Ishikawa (cell line): ENCODE measurements around the gene OR2V1.
A peak's percentile ranks its signal among the peaks of the same experiment; 100 is the strongest.

ENCODE experiments used
- CEBPB ChIP-seq: IDR thresholded peaks from 2 replicates; pipeline ENCODE4 v1.6.1; 2012
- CREB1 ChIP-seq: IDR thresholded peaks from 2 replicates; pipeline ENCODE4 v1.6.1; 2012; ENCODE audit warnings: low read depth
- EGR1 ChIP-seq: IDR thresholded peaks from 2 replicates; pipeline ENCODE4 v1.6.1; 2012
- EP300 ChIP-seq: IDR thresholded peaks from 2 replicates; pipeline ENCODE4 v1.6.1; 2012; ENCODE audit warnings: borderline replicate concordance
- FOXM1 ChIP-seq: IDR thresholded peaks from 2 replicates; pipeline ENCODE4 v1.6.1; 2012; ENCODE audit warnings: low read depth, borderline replicate concordance
- NFIC ChIP-seq: IDR thresholded peaks from 2 replicates; pipeline ENCODE4 v1.6.1; 2012
- RAD21 ChIP-seq: IDR thresholded peaks from 2 replicates; pipeline ENCODE4 v1.6.1; 2012; ENCODE audit warnings: low read depth
- TAF1 ChIP-seq: IDR thresholded peaks from 2 replicates; pipeline ENCODE4 v1.6.1; 2012; ENCODE audit warnings: low read depth, mild to moderate bottlenecking
- TCF12 ChIP-seq: IDR thresholded peaks from 2 replicates; pipeline ENCODE4 v1.6.1; 2012; ENCODE audit warnings: low read depth
- TEAD4 ChIP-seq: IDR thresholded peaks from 2 replicates; pipeline ENCODE4 v1.6.1; 2012
- YY1 ChIP-seq: IDR thresholded peaks from 2 replicates; pipeline ENCODE4 v1.6.1; 2012; ENCODE audit warnings: low read depth
- ZBTB7A ChIP-seq: IDR thresholded peaks from 2 replicates; pipeline ENCODE4 v1.6.1; 2012; ENCODE audit warnings: low read depth
- TF ChIP-seq, protein P1 (sequence below): IDR thresholded peaks from 2 replicates; pipeline ENCODE4 v1.6.1; 2012
- TF ChIP-seq, protein P2 (sequence below): IDR thresholded peaks from 2 replicates; pipeline ENCODE4 v1.6.1; 2012; ENCODE audit warnings: low read depth, mild to moderate bottlenecking
- TF ChIP-seq, protein P3 (sequence below): IDR thresholded peaks from 2 replicates; pipeline ENCODE4 v1.6.1; 2012

Gene OR2V1

DNA sequence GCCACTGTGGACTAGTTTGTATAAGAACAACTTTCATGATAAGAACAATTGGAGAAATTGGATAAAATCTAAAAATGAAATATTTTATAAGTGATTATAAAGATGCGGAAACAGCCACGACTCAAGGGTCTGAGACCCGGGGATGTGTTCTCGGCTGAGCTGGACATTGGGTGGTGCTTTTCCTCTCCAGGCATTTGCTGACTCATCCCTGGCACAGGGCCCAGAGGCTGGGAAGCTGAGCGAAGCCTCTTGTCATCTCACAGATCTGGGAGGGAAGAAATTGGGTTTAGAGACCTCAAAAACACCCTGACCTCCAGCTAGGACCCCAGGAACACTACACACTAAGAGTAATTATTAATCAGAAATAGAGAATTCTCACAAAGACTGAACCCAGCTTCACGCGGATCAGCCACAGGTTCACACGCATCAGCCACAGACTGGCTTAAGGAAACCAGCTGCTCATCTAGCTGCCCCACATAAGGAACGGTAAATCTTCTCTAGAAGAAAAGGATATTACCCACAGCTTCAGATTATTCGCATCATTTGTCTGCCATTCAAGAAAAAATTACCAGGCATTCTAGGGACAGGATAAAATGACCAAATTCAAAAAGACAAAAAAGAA lies 2.8 kb upstream of the OR2V1 start:
- TF ChIP-seq EGR1: no peak
- no peak for TF ChIP-seq TEAD4
- 0 out of 2 replicates have a peak, but pooled peaks have one; percentile 31 for TF ChIP-seq NFIC
- no peak for TF ChIP-seq EP300
- no peak for TF ChIP-seq ZBTB7A

DNA sequence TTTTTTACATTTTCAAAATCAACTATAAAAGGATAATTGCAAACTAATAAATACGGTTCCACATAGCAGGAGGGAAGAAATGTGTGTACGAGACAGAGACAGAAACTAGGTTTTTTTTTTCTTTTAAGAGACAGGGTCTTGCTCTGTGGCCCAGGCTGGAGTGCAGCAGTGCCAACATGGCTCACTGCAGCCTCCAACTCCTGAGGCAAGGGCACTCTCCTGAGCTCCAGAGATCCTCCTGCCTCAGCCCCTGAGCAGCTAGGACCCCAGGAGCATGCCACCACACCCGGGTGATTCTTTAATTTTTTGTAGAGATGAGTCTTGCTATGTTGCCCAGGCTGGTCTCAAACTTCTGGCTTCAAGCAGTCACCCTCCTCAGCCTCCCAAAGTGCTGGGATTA lies 2.1 kb upstream of the OR2V1 start:
- no peak for TF ChIP-seq RAD21
- TF ChIP-seq ZBTB7A: no peak
- no peak for TF ChIP-seq CEBPB
- TF ChIP-seq YY1: no peak
- no peak for TF ChIP-seq EGR1
- no peak for TF ChIP-seq TAF1
- TF ChIP-seq, protein P1, sequence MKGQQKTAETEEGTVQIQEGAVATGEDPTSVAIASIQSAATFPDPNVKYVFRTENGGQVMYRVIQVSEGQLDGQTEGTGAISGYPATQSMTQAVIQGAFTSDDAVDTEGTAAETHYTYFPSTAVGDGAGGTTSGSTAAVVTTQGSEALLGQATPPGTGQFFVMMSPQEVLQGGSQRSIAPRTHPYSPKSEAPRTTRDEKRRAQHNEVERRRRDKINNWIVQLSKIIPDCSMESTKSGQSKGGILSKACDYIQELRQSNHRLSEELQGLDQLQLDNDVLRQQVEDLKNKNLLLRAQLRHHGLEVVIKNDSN: no peak
- TF ChIP-seq CREB1: no peak
- no peak for TF ChIP-seq TEAD4
- no peak for TF ChIP-seq TCF12
- TF ChIP-seq EP300: no peak
- TF ChIP-seq, protein P2, sequence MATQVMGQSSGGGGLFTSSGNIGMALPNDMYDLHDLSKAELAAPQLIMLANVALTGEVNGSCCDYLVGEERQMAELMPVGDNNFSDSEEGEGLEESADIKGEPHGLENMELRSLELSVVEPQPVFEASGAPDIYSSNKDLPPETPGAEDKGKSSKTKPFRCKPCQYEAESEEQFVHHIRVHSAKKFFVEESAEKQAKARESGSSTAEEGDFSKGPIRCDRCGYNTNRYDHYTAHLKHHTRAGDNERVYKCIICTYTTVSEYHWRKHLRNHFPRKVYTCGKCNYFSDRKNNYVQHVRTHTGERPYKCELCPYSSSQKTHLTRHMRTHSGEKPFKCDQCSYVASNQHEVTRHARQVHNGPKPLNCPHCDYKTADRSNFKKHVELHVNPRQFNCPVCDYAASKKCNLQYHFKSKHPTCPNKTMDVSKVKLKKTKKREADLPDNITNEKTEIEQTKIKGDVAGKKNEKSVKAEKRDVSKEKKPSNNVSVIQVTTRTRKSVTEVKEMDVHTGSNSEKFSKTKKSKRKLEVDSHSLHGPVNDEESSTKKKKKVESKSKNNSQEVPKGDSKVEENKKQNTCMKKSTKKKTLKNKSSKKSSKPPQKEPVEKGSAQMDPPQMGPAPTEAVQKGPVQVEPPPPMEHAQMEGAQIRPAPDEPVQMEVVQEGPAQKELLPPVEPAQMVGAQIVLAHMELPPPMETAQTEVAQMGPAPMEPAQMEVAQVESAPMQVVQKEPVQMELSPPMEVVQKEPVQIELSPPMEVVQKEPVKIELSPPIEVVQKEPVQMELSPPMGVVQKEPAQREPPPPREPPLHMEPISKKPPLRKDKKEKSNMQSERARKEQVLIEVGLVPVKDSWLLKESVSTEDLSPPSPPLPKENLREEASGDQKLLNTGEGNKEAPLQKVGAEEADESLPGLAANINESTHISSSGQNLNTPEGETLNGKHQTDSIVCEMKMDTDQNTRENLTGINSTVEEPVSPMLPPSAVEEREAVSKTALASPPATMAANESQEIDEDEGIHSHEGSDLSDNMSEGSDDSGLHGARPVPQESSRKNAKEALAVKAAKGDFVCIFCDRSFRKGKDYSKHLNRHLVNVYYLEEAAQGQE: no peak
- TF ChIP-seq FOXM1: no peak

DNA sequence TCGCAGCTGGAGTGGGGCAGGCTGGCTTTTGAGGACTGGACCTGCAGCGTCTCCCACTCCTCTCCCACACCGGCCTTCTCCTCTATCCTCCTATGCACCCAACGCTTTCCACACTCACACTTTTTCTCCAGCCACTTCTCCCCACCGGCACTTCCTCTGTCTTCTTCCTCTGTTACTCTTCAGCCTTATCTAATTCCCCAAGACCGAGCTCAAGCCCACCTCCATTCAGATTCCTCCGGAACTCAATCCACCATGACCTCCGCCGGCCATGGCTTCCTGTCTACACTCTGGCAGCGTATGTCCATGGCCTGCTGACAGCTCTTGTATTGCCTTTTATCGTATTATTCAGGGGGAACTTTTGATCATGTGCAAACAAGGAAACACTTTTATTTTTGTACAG lies 545 bp upstream of the OR2V1 start:
- TF ChIP-seq, protein P2: no peak
- TF ChIP-seq EGR1 (no peak), CREB1 (no peak), YY1 (no peak), ZBTB7A (no peak), EP300 (no peak), NFIC (no peak), TAF1 (no peak), TEAD4 (no peak)
- TF ChIP-seq, protein P1: no peak
- TF ChIP-seq, protein P3, sequence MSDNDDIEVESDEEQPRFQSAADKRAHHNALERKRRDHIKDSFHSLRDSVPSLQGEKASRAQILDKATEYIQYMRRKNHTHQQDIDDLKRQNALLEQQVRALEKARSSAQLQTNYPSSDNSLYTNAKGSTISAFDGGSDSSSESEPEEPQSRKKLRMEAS: no peak

DNA sequence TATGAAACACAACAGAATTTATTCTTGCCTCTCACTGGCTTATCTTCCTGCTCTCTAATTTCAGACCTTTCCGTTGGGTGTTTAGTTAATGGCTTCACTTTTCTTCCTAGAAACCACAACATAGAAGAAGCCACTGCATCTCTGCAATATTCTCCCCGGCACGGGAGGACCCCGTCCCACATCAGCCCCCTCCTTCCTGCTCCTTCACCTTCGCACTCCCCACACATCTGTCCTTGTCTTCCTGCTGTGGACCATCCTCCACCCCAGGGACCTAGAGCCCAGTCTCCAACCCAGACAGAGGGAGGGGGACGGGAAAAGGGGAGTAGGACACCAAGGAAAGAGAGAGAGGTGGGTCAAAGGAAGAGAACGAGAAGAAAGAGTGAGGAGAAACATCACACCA lies 1.4 kb downstream of the OR2V1 start:
- TF ChIP-seq YY1 (no peak), TAF1 (no peak)

DNA sequence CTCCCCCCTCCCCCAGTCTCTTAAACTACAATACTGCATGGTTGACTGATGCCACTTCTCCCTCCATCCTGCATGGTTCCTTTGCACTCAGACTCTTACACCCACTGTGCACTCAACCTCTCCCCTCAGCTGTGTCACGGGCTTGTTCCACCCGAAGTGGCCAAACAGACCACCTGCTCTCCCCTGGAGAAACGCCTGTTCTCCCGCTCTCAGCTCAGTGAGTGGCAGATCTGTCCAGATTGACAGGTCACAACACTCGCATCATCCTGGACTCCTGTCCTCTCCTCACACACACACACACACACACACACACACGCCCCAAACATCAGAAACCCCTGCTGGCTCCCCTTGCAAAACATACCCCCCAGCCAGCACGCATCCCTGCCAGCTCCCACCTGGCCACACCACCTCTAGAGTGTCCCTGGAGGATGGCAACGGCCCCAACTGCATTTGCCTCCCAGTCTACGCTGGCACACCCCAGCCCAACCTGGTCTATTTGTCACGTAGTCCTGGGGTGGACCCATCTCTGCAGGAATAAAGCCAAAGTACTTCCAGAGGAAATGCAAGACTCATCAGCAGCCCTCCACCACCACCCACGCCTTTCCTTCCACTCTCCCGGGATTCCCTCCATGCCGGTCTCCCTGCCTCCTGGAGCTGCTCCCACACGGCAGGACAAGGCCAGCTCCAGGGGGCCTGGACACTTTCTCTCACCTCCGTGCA lies 2.9 kb downstream of the OR2V1 start:
- TF ChIP-seq CEBPB: no peak
- no peak for TF ChIP-seq EP300
- TF ChIP-seq, protein P1: no peak
- TF ChIP-seq RAD21: no peak
- TF ChIP-seq TAF1: no peak
- TF ChIP-seq, protein P3: no peak
- TF ChIP-seq FOXM1: no peak
- TF ChIP-seq NFIC: no peak
- TF ChIP-seq TEAD4: no peak
- TF ChIP-seq CREB1: no peak
- no peak for TF ChIP-seq TCF12
- TF ChIP-seq, protein P2: no peak
- no peak for TF ChIP-seq YY1
- no peak for TF ChIP-seq ZBTB7A
